ENCODE results near the gene SOCS3. TPM values are rescaled to one million over a fixed set of nuclear protein-coding genes. Genes with fewer than 3 reads are reported as not detected.

The SOCS3 gene
- total RNA-seq, 1 donor from 2014 or later, result 36.0 TPM

DNA sequence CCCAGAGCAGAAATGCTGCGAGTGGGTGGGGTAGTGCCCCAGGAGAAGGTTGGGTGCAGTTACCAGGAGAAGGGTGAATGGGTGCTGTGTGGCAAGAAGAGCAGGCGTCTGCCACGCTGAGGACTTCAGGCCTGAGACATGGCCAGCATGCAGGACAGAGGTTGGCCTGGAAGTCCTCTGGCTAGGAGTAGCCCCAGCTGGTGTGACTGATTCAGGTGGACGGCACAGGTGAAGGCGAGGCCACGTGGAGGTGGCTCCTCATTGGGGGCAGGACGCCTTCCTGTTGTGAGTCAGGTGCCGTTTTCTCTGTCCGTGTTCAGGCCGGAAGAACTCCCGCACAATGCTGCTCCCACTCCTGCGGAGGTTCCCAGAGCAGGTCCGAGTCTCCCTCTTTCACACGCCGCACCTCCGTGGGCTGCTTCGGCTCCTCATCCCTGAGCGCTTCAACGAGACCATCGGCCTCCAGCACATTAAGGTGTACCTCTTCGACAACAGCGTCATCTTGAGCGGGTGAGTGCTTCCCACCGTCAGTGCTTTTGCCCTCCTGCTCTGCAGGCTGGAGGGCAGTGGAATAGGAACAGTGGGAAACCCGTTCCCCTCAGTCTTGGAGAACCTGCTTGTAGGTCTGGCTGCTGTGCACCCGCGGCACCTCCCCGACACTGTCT is 39.3 kb upstream of the SOCS3 start:
- no peak overlapping the region for H3K4me3 ChIP-seq (ENCODE audit: low read depth, low read length)
- no peaks in the 10 kb centered on the region for H3K27me3 ChIP-seq (ENCODE audit: control insufficient read depth, insufficient read depth, low read length)
- DNase-seq (ENCODE audit: low read depth), result no peak
- no peak for TF ChIP-seq CTCF (IDR thresholded peaks at IDR 0.05; ENCODE audit: insufficient read depth, low read length, poor library complexity, severe bottlenecking)
- H3K36me3 ChIP-seq (ENCODE audit: control insufficient read depth, insufficient read depth, low read length), result peaks cover 9% of the 10 kb centered on the region

DNA sequence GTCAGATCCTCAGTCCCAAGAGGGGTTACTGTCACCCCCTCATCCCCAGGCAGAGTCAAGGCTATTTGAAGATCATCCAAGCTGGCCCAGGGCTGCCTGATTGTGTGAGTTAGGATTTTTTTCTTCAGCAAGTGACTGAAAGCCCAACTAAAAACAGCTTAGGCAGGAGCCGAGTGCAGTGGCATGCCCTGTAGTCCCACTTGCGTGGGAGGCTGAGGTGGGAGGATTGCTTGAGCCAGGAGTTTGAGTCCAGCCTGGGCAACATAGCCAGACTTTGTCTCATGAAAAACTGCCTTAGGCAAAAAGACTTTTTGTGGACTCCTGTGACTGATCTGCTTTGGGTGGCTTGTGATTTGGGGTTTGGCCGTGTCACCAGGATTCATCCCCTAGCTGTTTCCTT is 38.5 kb upstream of the SOCS3 start:
- Histone ChIP-seq H3K4me3 (ENCODE audit: low read depth, low read length) (no peak overlapping the region), H3K36me3 (ENCODE audit: control insufficient read depth, insufficient read depth, low read length) (peaks cover 8% of the 10 kb centered on the region), H3K27me3 (ENCODE audit: control insufficient read depth, insufficient read depth, low read length) (no peaks in the 10 kb centered on the region)
- DNase-seq (ENCODE audit: low read depth), result no peak
- TF ChIP-seq CTCF (IDR thresholded peaks at IDR 0.05; ENCODE audit: insufficient read depth, low read length, poor library complexity, severe bottlenecking), result no peak

- Histone ChIP-seq H3K36me3 (ENCODE audit: control insufficient read depth, insufficient read depth, low read length) (peaks cover 8% of the 10 kb centered on the region), H3K27me3 (ENCODE audit: control insufficient read depth, insufficient read depth, low read length) (no peaks in the 10 kb centered on the region)
Observed at GRCh38 chr17:78397681-78398101, 37.8 kb upstream of the SOCS3 start.

GRCh38 chr17:78396441-78397337 is 36.8 kb upstream of the SOCS3 start:
- Histone ChIP-seq H3K4me3 (ENCODE audit: low read depth, low read length) (no peak overlapping the region), H3K36me3 (ENCODE audit: control insufficient read depth, insufficient read depth, low read length) (peaks cover 8% of the 10 kb centered on the region), H3K27me3 (ENCODE audit: control insufficient read depth, insufficient read depth, low read length) (no peaks in the 10 kb centered on the region)
- TF ChIP-seq CTCF (IDR thresholded peaks at IDR 0.05; ENCODE audit: insufficient read depth, low read length, poor library complexity, severe bottlenecking), result no peak
- no peak for DNase-seq (ENCODE audit: low read depth)

More at GRCh38 chr17:78397681-78398101, 37.8 kb upstream of the SOCS3 start:
- H3K4me3 ChIP-seq (ENCODE audit: low read depth, low read length), result no peak overlapping the region
- DNase-seq (ENCODE audit: low read depth), result no peak
- no peak for TF ChIP-seq CTCF (IDR thresholded peaks at IDR 0.05; ENCODE audit: insufficient read depth, low read length, poor library complexity, severe bottlenecking)

DNA sequence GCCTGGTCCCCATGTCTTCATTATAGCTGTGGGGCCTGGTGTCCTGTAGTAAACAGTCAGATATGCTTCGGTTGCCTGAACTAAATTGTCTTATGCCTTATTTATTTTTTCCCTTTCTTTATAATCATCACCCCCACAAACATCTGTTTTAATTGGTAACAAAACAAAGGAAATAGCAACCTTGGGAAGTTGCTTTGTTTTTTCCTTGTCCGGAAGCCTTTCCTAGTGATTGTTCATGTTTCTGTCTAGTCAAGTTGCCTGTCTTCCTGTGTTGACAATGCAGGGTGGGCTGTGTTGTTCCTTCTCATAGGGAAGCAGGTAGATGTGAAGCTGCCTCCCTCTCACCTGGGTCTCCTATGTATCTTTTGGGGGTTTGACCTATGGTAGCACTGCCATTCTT is 35.3 kb upstream of the SOCS3 start:
- no peak for TF ChIP-seq CTCF (IDR thresholded peaks at IDR 0.05; ENCODE audit: insufficient read depth, low read length, poor library complexity, severe bottlenecking)
- no peak overlapping the region for H3K4me3 ChIP-seq (ENCODE audit: low read depth, low read length)
- peaks cover 6% of the 10 kb centered on the region for H3K36me3 ChIP-seq (ENCODE audit: control insufficient read depth, insufficient read depth, low read length)

More for the DNA sequence above, 35.3 kb upstream of the SOCS3 start:
- no peak for DNase-seq (ENCODE audit: low read depth)
- no peaks in the 10 kb centered on the region for H3K27me3 ChIP-seq (ENCODE audit: control insufficient read depth, insufficient read depth, low read length)
